H1 (cell line): ENCODE measurements around the gene IRF7. TPM values are rescaled to one million over a fixed set of nuclear protein-coding genes. Genes with fewer than 3 reads are reported as not detected.

Source experiments
- CTCF ChIA-PET: fragments of 300-600 bp; sonication (Branson Sonifier 250); formaldehyde crosslinking; loops from one replicate; lab custom pipeline; 2021; ENCODE audit not compliant: partially characterized antibody; lab: Charles Lee
- POLR2A ChIA-PET: fragments of 300-600 bp; sonication (Branson Sonifier 250); formaldehyde crosslinking; loops from one replicate; lab custom pipeline; 2021; ENCODE audit warnings: inconsistent platforms; ENCODE audit not compliant: partially characterized antibody; lab: Charles Lee
- DNase-seq, 2 experiments: peaks; one replicate each; pipeline versions ENCODE4 v3.0.0 to v3.0.0-alpha.2; 2010 to 2022; ENCODE audit warnings: low spot score in 2 of 2, low read depth in 1 of 2, mixed read lengths in 1 of 2
- FAIRE-seq: peaks from 2 replicates; lab custom pipeline; 2011; peaks lifted over from hg19 to GRCh38; lab: Jason Lieb, UNC
- H2AFZ ChIP-seq: 2 replicates; pipeline ENCODE4 v1.8.1; 2012; ENCODE audit warnings: low read length, inconsistent platforms
- H2AK5ac ChIP-seq: 2 replicates; pipeline ENCODE4 v1.6.1; 2013; ENCODE audit warnings: low read depth, low read length
- H2BK120ac ChIP-seq: replicated peaks from 2 replicates; pipeline ENCODE3; 2013; ENCODE audit warnings: low read depth, low read length, inconsistent platforms
- H2BK12ac ChIP-seq: 2 replicates; pipeline ENCODE4 v1.6.1; 2013; ENCODE audit warnings: low read depth, low read length
- H2BK15ac ChIP-seq: 2 replicates; pipeline ENCODE4 v1.6.1; 2013; ENCODE audit warnings: low read length
- H2BK20ac ChIP-seq: 2 replicates; pipeline ENCODE4 v1.6.1; 2013; ENCODE audit warnings: low read length
- H2BK5ac ChIP-seq: 2 replicates; pipeline ENCODE4 v1.6.1; 2013; ENCODE audit warnings: low read depth, low read length
- H3K14ac ChIP-seq: 2 replicates; pipeline ENCODE4 v1.6.1; 2013; ENCODE audit warnings: inconsistent platforms; ENCODE audit not compliant: insufficient read length
- H3K18ac ChIP-seq: 2 replicates; pipeline ENCODE4 v1.6.1; 2013; ENCODE audit warnings: low read length; ENCODE audit errors: extremely low read depth
- H3K23ac ChIP-seq: 2 replicates; pipeline ENCODE4 v1.6.1; 2013; ENCODE audit warnings: inconsistent platforms; ENCODE audit not compliant: insufficient read length
- H3K23me2 ChIP-seq: 2 replicates; pipeline ENCODE4 v1.6.1; 2013; ENCODE audit warnings: low read depth, low read length
- H3K27ac ChIP-seq: 2 replicates; pipeline ENCODE4 v1.6.1; 2011; ENCODE audit warnings: low read depth, low read length, inconsistent platforms
- H3K27me3 ChIP-seq, 4 experiments: replicated peaks in 1 of 4; 1 replicate in 1 of 4; 2 replicates in 3 of 4; pipeline versions ENCODE4 v1.6.1 to v1.8.1; 2011 to 2013; ENCODE audit warnings: low read length in 3 of 4, mild to moderate bottlenecking in 3 of 4, inconsistent platforms in 2 of 4, mixed read lengths in 2 of 4, moderate library complexity in 1 of 4; ENCODE audit not compliant: control insufficient read depth in 3 of 4, insufficient read depth in 3 of 4; ENCODE audit errors: extremely low read depth in 1 of 4
- H3K36me3 ChIP-seq, 4 experiments: 2 replicates each; pipeline versions ENCODE4 v1.6.1 to v1.8.1; 2011 to 2013; ENCODE audit warnings: mild to moderate bottlenecking in 4 of 4, low read length in 3 of 4, moderate library complexity in 2 of 4, control low read depth in 1 of 4, inconsistent platforms in 1 of 4; ENCODE audit not compliant: insufficient read depth in 4 of 4, control insufficient read depth in 2 of 4
- H3K4ac ChIP-seq: replicated peaks from 2 replicates; pipeline ENCODE3; 2013; ENCODE audit warnings: low read length, low read depth, mixed read lengths, inconsistent platforms; ENCODE audit not compliant: insufficient read length
- H3K4me1 ChIP-seq, 4 experiments: replicated peaks in 1 of 4; 1 replicate in 1 of 4; 2 replicates in 3 of 4; pipeline versions ENCODE4 v1.6.1 to v1.8.1; 2011 to 2013; ENCODE audit warnings: low read length in 3 of 4, inconsistent platforms in 2 of 4, mixed read lengths in 1 of 4; ENCODE audit not compliant: insufficient read depth in 4 of 4, control insufficient read depth in 3 of 4
- H3K4me2 ChIP-seq, 2 experiments: 2 replicates each; pipeline versions ENCODE4 v1.6.1 to v1.8.1; 2011 to 2013; ENCODE audit warnings: low read depth in 2 of 2, low read length in 2 of 2, control low read depth in 1 of 2, inconsistent platforms in 1 of 2, mild to moderate bottlenecking in 1 of 2; ENCODE audit not compliant: insufficient read depth in 1 of 2
- H3K4me3 ChIP-seq, 4 experiments: fragments of 200-600, 300-600 bp in 1 of 4; sonication (generic), shearing (Covaris generic), sonication (Bioruptor Twin) in 1 of 4; 2 replicates each; pipeline versions ENCODE4 v1.5.1 to v1.8.1; 2011 to 2016; ENCODE audit warnings: low read length in 4 of 4, low read depth in 3 of 4, control low read depth in 2 of 4, inconsistent platforms in 2 of 4, mild to moderate bottlenecking in 2 of 4, mixed read lengths in 1 of 4, moderate library complexity in 1 of 4; ENCODE audit not compliant: insufficient read depth in 2 of 4; ENCODE audit errors: extremely low read depth in 1 of 4
- H3K56ac ChIP-seq: replicated peaks from 2 replicates; pipeline ENCODE3; 2013; ENCODE audit warnings: low read depth, mild to moderate bottlenecking, mixed read lengths, low read length, inconsistent platforms; ENCODE audit not compliant: insufficient read length
- H3K79me1 ChIP-seq: 2 replicates; pipeline ENCODE4 v1.6.1; 2013; ENCODE audit warnings: low read depth, low read length, control low read depth
- H3K79me2 ChIP-seq, 2 experiments: 2 replicates each; pipeline versions ENCODE4 v1.6.1 to v1.8.1; 2012 to 2013; ENCODE audit warnings: low read length in 2 of 2, mild to moderate bottlenecking in 2 of 2, inconsistent platforms in 1 of 2; ENCODE audit not compliant: insufficient read depth in 2 of 2, control insufficient read depth in 1 of 2
- H3K9ac ChIP-seq, 4 experiments: replicated peaks in 1 of 4; 1 replicate in 1 of 4; 2 replicates in 3 of 4; pipeline versions ENCODE4 v1.6.1 to v1.8.1; 2011 to 2013; ENCODE audit warnings: low read depth in 3 of 4, low read length in 3 of 4, control low read depth in 2 of 4, mild to moderate bottlenecking in 2 of 4, moderate library complexity in 2 of 4, inconsistent platforms in 1 of 4; ENCODE audit errors: extremely low read depth in 1 of 4
- H3K9me3 ChIP-seq, 2 experiments: 2 replicates each; pipeline versions ENCODE4 v1.6.1 to v1.8.1; 2012 to 2013; ENCODE audit warnings: mild to moderate bottlenecking in 2 of 2, moderate library complexity in 2 of 2, control low read depth in 1 of 2, inconsistent platforms in 1 of 2, low read depth in 1 of 2, low read length in 1 of 2, mixed read lengths in 1 of 2; ENCODE audit not compliant: insufficient read depth in 2 of 2
- H4K20me1 ChIP-seq, 2 experiments: replicated peaks in 1 of 2; 2 replicates each; pipeline versions ENCODE3 to v1.8.1; 2011 to 2013; ENCODE audit warnings: inconsistent platforms in 2 of 2, low read length in 2 of 2, mild to moderate bottlenecking in 1 of 2; ENCODE audit not compliant: insufficient read depth in 2 of 2, control insufficient read depth in 1 of 2
- H4K5ac ChIP-seq: 2 replicates; pipeline ENCODE4 v1.6.1; 2013; ENCODE audit warnings: low read length, low read depth, mixed read lengths, inconsistent platforms; ENCODE audit not compliant: insufficient read length
- H4K8ac ChIP-seq: 2 replicates; pipeline ENCODE4 v1.8.0; 2013; ENCODE audit warnings: mild to moderate bottlenecking, moderate library complexity, low read length, inconsistent platforms; ENCODE audit not compliant: insufficient read depth; ENCODE audit errors: extremely low read depth
- H4K91ac ChIP-seq: replicated peaks from 2 replicates; pipeline ENCODE3; 2013; ENCODE audit warnings: low read length, mixed read lengths, inconsistent platforms; ENCODE audit not compliant: insufficient read length
- GTF2F1 ChIP-seq: IDR thresholded peaks from 2 replicates; pipeline ENCODE4 v1.6.1; 2012; ENCODE audit warnings: low read depth, low read length, improper control_type of control experiment, borderline replicate concordance
- POU5F1 ChIP-seq: IDR thresholded peaks from 2 replicates; pipeline ENCODE4 v1.6.1; 2011; ENCODE audit warnings: low read depth, mild to moderate bottlenecking, low read length, moderate library complexity
- RXRA ChIP-seq: IDR thresholded peaks from 2 replicates; pipeline ENCODE4 v1.6.1; 2011; ENCODE audit warnings: low read depth, mild to moderate bottlenecking, low read length, moderate library complexity; ENCODE audit not compliant: insufficient read depth
- SIX5 ChIP-seq: IDR thresholded peaks from 2 replicates; pipeline ENCODE4 v1.6.1; 2011; ENCODE audit warnings: mild to moderate bottlenecking, low read depth, low read length
- WGBS, 2 experiments: shearing (Covaris generic) in 1 of 2; methylation state at CpG; one replicate each; pipeline versions ENCODE4 v1.1.6 to v1.1.7; 2013 to 2015; ENCODE audit warnings: low lambda C conversion rate in 2 of 2, mixed read lengths in 2 of 2, inconsistent platforms in 1 of 2, low coverage in 1 of 2, missing lambda C conversion rate in 1 of 2; ENCODE audit not compliant: insufficient replicate concordance in 2 of 2, insufficient coverage in 1 of 2, insufficient read length in 1 of 2; ENCODE audit errors: extremely low coverage in 1 of 2, missing lambda C conversion rate in 1 of 2; 5-methylcytosine and 5-hydroxymethylcytosine counted together
- polyA plus RNA-seq, 7 experiments: library from polyadenylated mRNA; depleted of rRNA in 3 of 7; stranded (reverse) in 5 of 7; unstranded in 2 of 7; fragments of >200 nt in 5 of 7; fragments of 200-250 nt in 2 of 7; gene quantifications; 1 replicate in 5 of 7; 2 replicates in 1 of 7; 4 replicates in 1 of 7; pipeline versions ENCODE4 v1.2.1 to v1.2.3, GENCODE V29; 2011 to 2013; ENCODE audit warnings: missing spikeins in 2 of 7, mixed read lengths in 2 of 7
- total RNA-seq: library from RNA; stranded (reverse); fragmentation: NEBNext Ultra II Directional; extraction: Animal tissue kit (Norgen Biotek cat#: 25700); gene quantifications from 2 replicates; pipeline ENCODE4 v1.2.1, GENCODE V29; 2021

The IRF7 gene
- total and polyA plus RNA-seq, 2 of the 8 experiments (the other 6 are each of a cell fraction or from before 2014, with no cell fraction given): 9.1 to 9.6 TPM

DNA sequence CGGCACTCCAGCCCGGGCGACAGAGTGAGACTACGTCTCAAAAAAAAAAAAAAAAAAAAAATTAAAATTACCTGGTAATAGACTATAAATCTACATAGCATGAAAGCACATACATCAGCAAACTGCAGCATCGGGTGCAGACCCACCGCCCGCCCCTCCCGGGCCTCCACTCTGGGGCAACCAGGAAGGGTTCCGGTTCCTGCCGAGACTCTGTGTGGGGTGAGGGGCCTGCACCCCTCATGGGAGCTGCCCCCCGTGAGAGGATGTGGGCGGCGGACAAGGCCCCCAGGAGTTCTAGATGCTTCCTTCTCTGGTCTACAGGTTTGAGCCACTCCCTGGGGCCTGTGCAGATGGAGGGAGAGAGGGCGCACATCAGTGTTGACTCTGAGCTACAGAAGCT is 30.5 kb upstream of the IRF7 start:
- Histone ChIP-seq H3K79me2 (no peaks in the 10 kb centered on the region), H3K4ac (no peak overlapping the region), H2AFZ (no peak overlapping the region), H3K14ac (no peak overlapping the region), H3K36me3 (peaks cover 0 to 6% (median 3%) of the 10 kb centered on the region in 4 experiments; a peak in 4 of 8 replicates), H4K5ac (no peak overlapping the region), H2AK5ac (no peak overlapping the region), H3K23ac (no peak overlapping the region), H2BK20ac (no peak overlapping the region), H3K79me1 (no peaks in the 10 kb centered on the region), H4K8ac (no peak overlapping the region), H2BK15ac (no peak overlapping the region), H2BK120ac (no peak overlapping the region), H3K27me3 (no peaks in the 10 kb centered on the region; a peak in 1 of 7 replicates), H3K4me1 (peaks cover 0 to under 1% (median 0%) of the 10 kb centered on the region in 4 experiments; a peak in 2 of 7 replicates), H3K9ac (no peak overlapping the region), H3K9me3 (no peaks in the 10 kb centered on the region; a peak in 1 of 4 replicates), H3K27ac (no peak overlapping the region), H3K4me3 (no peak overlapping the region), H2BK12ac (no peak overlapping the region), H3K56ac (no peak overlapping the region), H4K91ac (no peak overlapping the region), H3K4me2 (no peak overlapping the region), H3K23me2 (no peaks in the 10 kb centered on the region), H3K18ac (no peak overlapping the region), H2BK5ac (no peak overlapping the region), H4K20me1 (peaks cover 0 to 4% of the 10 kb centered on the region in 2 experiments)
- CTCF ChIA-PET: interaction anchor here (0.6 to 1.5 kb wide), 5 partner anchors 9 to 89 kb away, joined by 3 read pairs; partner anchors contain the start of gene DRD4
- 97% methylated on average over 9 of the region's 14 CpGs; no CpG with 5 or more reads in 1 of the 2 experiments for WGBS, 2 experiments
- DNase-seq (no peak), FAIRE-seq (no peak)
- POLR2A ChIA-PET: interaction anchor here (0.7 to 4.2 kb wide), 6 partner anchors 10 to 132 kb away, joined by 3 to 19 read pairs (median 3); partner anchors contain the start of gene SCT
- TF ChIP-seq SIX5 (no peak), RXRA (no peak), POU5F1 (no peak), GTF2F1 (no peak)
